Erythroblast (primary cell): ENCODE measurements around the gene SLC4A5.

Experiments
- GATA1 ChIP-seq: IDR thresholded peaks from 2 replicates; pipeline ENCODE4 v1.6.1; 2011; ENCODE audit warnings: low read depth, mild to moderate bottlenecking, control low read depth, low read length, moderate library complexity
- POLR2A ChIP-seq: IDR thresholded peaks from 2 replicates; pipeline ENCODE4 v1.6.1; 2011; ENCODE audit warnings: mild to moderate bottlenecking, low read length

DNA sequence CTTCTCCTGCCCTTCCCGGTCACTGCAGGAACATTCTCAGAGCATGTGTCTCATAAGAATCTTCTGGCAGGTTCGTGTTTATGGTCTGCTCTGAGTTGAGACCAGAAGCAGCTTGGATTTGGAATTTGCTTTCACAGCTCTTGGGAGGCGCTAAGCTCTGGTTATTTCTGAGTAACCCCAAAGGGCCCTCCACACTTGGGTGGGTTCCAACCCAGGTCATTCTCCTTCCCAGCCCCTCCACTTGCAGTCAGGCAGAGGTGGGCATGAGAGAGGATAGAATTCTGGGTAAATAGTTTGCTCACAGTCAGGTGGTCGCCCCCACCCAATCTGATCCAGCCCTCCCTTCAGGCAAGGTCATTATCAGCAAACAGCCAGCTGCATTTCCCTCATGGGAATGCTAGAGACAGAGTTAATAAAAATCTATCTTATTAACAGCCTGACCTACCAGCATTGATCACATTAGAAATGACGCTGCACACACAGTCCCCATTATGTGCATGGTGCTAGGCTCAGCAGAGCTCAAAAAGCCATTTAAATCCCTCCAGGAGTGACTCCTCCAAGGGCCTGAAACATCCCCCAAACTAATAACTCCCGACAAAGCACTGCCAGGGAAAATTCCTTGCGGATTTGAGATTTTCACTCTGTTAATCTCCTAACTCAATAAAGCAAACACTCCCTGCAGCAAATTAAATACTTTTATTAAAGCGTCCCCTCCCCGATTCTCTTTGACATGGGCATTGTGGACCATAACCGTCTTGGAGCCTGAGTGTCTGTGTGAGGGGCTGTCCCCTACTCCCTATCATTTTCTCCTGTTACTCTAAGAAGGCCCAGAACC, 61.9 kb downstream of the SLC4A5 start:
- TF ChIP-seq POLR2A (no peak), GATA1 (no peak)
